Fibroblast of the aortic adventitia (primary cell): ENCODE measurements around the gene TRIM28. TPM values are rescaled to one million over a fixed set of nuclear protein-coding genes. Genes with fewer than 3 reads are reported as not detected.
"Not testable (repeated sequence)": the region's sequence is repeated elsewhere in the genome, so short reads cannot be mapped to it uniquely, and the experiment has no call there.

Experiments used
- DNase-seq: peaks from one replicate; pipeline ENCODE4 v3.0.0-alpha.2; 2010; ENCODE audit warnings: low read depth
- H3K4me3 ChIP-seq: 2 replicates; pipeline ENCODE4 v1.5.1; 2011; ENCODE audit warnings: low read depth, mild to moderate bottlenecking, control low read depth, low read length, moderate library complexity
- total RNA-seq: library from RNA; depleted of rRNA; stranded (reverse); fragments of >200 nt; gene quantifications from 2 replicates; pipeline ENCODE4 v1.2.3, GENCODE V29; 2012; ENCODE audit warnings: low replicate concordance
- TF ChIP-seq, protein P1 (sequence below): IDR thresholded peaks from 2 replicates; pipeline ENCODE4 v1.5.1; 2011; ENCODE audit warnings: mild to moderate bottlenecking, low read length, control low read depth, inconsistent platforms; ENCODE audit not compliant: insufficient read depth

Gene TRIM28
- total RNA-seq, 1 donor, result 233 TPM

DNA sequence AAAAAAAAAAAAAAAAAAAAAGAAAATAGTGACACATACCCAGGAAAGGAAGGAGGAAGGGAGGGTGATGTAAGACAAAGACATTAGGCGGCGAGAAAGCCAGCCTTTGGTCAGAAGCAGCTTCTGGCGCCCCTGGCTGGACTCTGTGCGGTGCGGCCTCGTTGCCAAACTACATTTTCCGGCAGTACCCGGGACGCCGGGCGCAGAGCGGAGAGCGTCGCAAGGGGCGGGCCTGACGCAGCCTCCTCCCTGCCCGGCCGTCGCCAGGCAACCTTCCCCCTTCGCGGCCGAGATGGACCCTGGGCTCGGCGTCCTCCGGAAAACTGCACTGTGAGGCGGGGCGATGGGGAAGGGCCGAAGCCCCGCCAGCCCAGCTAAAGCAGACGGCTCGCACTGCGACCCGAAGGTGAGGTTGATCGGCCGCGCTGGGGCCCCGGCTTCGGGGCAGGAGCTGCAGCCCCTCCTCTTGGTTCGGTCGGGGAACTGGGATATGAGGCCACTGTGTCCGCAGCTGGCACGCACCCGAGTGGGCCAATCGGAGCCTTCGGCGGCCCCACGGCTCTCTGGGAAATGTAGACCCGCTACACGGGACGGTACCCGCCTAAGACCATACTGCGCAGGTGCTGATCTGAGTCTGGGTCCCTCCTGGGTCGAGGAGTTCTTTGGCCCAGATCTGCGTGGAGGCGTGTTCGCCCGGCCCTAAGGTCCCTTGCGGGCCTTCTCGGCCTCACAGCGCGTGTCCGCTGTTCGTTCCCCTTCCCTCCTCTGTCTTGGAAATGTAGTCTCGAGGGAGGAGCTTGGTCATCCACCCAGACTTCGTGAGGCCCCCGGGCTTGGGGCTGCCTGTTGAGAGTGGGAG, 31.5 kb downstream of the TRIM28 start:
- H3K4me3 ChIP-seq, result peak overlapping the region; percentile 86
- DNase-seq, result peak; percentile 90
- TF ChIP-seq, protein P1, sequence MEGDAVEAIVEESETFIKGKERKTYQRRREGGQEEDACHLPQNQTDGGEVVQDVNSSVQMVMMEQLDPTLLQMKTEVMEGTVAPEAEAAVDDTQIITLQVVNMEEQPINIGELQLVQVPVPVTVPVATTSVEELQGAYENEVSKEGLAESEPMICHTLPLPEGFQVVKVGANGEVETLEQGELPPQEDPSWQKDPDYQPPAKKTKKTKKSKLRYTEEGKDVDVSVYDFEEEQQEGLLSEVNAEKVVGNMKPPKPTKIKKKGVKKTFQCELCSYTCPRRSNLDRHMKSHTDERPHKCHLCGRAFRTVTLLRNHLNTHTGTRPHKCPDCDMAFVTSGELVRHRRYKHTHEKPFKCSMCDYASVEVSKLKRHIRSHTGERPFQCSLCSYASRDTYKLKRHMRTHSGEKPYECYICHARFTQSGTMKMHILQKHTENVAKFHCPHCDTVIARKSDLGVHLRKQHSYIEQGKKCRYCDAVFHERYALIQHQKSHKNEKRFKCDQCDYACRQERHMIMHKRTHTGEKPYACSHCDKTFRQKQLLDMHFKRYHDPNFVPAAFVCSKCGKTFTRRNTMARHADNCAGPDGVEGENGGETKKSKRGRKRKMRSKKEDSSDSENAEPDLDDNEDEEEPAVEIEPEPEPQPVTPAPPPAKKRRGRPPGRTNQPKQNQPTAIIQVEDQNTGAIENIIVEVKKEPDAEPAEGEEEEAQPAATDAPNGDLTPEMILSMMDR, result peak; percentile 21

DNA sequence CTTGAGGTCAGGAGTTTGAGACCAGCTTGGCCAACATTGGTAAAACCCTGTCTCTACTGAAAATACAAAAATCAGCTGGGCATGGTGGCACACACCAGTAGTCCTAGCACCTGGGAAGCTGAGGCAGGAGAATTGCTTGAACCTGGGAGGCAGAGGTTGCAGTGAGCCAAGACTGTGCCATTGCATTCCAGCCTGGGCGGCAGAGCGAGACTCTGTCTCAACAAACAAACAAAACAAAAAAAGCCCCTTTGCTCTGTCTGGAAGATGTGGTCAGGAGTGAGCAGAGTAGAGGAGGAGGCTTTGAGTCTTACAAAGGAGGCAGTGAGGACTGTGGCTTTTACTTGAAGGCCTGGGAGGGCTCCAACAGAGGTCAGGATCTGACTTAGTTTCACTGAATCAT, 33.7 kb downstream of the TRIM28 start:
- H3K4me3 ChIP-seq, DNase-seq: not testable (repeated sequence)

DNA sequence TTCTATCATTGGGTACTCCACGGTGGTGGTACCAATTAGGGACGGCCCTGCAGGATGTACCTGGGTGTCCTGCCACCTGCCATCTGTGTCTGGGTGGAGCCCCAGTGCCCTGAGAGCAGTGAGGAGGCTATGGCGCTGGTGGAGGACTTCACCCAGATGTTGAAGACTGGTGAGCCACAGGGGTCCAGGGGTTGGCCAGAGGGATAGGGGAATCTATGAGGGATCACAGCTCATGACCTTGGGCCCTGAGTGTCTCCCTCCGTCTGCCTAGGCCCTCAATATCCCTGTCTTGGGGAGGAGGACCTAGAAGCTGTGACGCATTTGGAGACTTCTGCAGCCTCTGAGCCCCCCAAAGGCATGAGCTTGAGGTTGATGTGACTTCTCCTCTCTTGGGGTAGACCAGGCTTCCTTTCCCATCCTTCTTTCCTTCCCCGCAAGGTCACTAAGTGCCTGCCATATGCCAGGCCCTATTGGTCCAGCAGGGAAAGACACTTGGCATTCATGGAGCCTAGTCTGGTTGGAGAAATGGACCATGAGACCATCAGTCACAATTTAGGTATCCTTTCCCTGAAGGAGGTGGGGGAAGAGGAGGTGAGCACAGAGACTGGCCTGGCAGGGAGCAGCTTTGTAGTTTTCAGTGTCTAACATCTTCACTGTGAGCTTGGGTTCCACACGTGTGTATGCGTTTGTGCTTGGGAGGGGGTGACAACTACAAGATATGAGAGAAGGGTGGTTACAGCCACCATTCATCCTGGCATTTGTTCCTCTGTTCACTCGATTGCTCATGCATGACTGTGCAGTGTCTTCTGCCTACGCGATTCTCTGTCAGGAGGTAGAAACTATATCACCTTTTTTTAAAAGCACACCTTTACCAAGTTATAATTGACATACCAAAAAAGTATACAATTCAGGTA, 34.4 kb downstream of the TRIM28 start:
- no peak overlapping the region for H3K4me3 ChIP-seq
- TF ChIP-seq, protein P1, result no peak
- no peak for DNase-seq

DNA sequence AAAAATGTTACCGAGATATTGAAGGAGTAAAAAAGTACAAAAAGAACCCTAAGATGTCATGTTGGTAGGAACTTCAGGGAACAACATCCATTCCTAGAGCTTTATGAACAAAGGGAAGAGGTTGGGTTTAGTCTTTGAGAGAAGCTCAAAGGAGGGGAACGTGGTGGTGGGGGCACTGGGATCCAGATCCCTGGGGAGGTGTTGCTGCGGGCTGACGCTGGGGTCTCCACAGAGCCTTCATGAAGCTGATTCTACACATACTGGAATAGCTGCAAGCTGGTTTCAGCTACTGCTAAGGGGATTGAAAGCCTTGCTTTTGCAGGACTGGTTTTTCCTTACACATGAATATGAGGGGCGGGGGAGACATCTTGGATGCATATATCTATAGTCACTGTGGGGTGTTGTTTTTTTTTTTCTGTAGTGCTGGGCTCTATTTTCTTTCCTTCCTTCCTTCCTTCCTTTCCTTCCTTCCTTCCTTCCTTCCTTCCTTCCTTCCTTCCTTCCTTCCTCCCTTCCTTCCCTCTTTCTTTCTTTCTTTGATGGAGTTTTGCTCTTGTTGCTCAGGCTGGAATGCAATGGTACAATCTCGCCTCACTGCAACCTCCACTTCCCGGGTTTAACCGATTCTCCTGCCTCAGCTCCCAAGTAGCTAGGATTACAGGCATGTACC, 35.7 kb downstream of the TRIM28 start:
- H3K4me3 ChIP-seq, result no peak overlapping the region
- TF ChIP-seq, protein P1, result no peak
- DNase-seq, result no peak

DNA sequence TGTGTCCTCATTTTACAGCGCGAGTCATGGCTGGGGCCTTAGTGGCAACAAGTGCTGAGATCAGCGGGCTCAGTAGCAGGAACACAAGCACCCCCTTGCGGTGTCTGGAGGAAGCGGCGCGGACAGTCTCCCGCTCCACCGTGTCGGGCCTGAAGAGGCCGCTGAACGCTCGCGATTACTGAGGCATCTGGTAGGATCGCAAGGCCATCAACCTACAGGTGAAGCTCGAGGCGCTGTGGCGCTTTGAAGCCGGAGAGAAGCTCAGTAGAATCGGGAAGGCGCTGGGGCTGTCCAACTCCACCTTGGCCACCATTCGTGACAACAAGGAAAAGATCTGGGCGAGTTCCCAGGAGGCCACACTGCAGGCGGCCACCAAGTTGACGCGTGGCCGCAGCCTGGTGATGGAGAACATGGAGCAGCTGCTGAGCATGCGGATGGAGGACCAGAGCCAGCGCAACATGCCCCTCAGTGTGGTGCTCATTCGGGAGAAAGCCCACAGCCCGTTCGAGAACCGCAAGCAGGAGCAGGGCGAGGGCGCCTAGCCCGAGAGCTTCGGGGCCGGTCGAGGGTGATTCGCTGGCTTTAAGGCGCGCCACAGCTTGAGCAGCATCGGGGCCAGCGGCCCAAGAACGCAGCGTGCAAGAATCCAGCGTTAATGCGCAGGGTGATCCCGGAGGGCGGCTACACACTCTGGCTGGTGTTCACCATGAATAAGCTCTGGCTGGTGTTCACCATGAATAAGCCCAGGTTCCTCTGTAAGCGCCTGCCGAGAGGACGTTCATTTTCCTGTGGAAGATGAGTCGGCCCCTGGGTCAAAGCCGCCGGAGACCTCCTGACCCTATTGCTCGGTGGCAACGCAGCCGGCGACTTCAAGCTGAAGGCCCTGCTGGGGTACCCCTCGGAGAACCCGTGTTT, 37.6 kb downstream of the TRIM28 start:
- H3K4me3 ChIP-seq, result no peak overlapping the region
- DNase-seq, result peak; percentile 87
- TF ChIP-seq, protein P1, result peak; percentile 97

DNA sequence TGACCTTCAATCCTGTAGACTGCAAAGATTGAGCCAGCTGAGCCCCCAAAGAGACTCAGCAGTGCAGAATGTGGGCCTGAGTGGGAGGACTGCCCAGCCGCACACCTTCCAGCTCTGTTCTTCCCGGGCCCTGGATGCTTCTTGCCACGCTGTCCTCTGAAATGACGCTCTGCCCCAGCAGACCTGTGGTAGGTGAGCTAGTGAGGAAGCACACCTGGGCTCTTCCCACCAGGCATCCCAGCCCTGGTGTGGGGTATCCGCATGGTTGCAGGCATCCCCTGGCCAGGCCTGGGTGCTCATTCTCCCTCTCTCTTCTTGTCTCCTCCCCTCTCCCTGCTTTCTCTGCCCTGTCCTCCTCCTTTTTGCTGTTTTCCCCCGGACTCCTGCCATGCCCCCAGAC, 39.1 kb downstream of the TRIM28 start:
- no peak overlapping the region for H3K4me3 ChIP-seq
- no peak for DNase-seq
- TF ChIP-seq, protein P1, result no peak
